Nephron (organoid): ENCODE measurements around the gene KIF22.
"Not testable (repeated sequence)": the region's sequence is repeated elsewhere in the genome, so short reads cannot be mapped to it uniquely, and the experiment has no call there.

Source experiments
- H3K27ac Mint-ChIP-seq, 3 experiments: 2 replicates each; pipeline ENCODE4 v1.8.0; 2020; ENCODE audit warnings: mixed read lengths in 3 of 3, mild to moderate bottlenecking in 2 of 3, moderate library complexity in 1 of 3
- H3K27me3 Mint-ChIP-seq: 2 replicates; pipeline ENCODE4 v1.8.0; 2021; ENCODE audit warnings: low read depth, mild to moderate bottlenecking, moderate library complexity, mixed read lengths
- H3K36me3 Mint-ChIP-seq: 2 replicates; pipeline ENCODE4 v1.8.0; 2020; ENCODE audit warnings: low read depth, mixed read lengths
- H3K4me1 Mint-ChIP-seq: 2 replicates; pipeline ENCODE4 v1.8.0; 2020; ENCODE audit warnings: mixed read lengths
- H3K4me3 Mint-ChIP-seq, 3 experiments: 2 replicates each; pipeline ENCODE4 v1.8.0; 2020; ENCODE audit warnings: mild to moderate bottlenecking in 3 of 3, mixed read lengths in 3 of 3, moderate library complexity in 2 of 3
- H3K9me3 Mint-ChIP-seq: 2 replicates; pipeline ENCODE4 v1.8.0; 2020; ENCODE audit warnings: mixed read lengths
- CTCF ChIP-seq, 3 experiments: fragments of 200-600 bp; sonication (generic); IDR thresholded peaks; one replicate each; pipeline ENCODE4 v1.5.0; 2021; ENCODE audit warnings: antibody characterized with exemption in 3 of 3; ENCODE audit not compliant: unreplicated experiment in 3 of 3

The KIF22 gene

GRCh38 chr16:29765167-29766032, 25.2 kb upstream of the KIF22 start:
- Mint-ChIP-seq H3K36me3 (no peaks in the 10 kb centered on the region), H3K27me3 (peaks cover 5% of the 10 kb centered on the region), H3K9me3 (no peaks in the 10 kb centered on the region), H3K4me1 (no peaks in the 10 kb centered on the region), H3K4me3 (no peak overlapping the region), H3K27ac (no peak overlapping the region)
- no peak for TF ChIP-seq CTCF (IDR thresholded peaks at IDR 0.05; ENCODE audit: unreplicated experiment in 3 of 3)

DNA sequence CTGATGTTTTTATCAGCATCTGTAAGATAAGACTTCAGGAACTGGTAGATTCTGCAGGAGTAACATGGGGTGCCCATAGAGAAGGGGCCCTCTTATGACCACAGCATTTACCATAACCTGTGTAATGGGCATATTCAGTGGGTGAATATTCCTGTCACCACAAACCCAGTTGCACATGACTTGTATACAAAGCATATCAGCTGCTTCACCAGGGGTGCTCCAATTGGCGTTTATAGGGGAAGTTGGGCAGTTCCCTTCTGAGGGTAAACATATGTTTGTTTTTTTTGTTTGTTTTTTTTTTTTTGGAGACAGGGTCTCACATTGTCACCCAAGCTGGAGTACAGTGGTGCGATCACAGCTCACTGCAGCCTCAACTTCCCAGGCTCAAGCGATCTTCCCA, 24.0 kb upstream of the KIF22 start:
- TF ChIP-seq CTCF (IDR thresholded peaks at IDR 0.05; ENCODE audit: unreplicated experiment in 3 of 3): no peak
- H3K4me1 Mint-ChIP-seq: no peaks in the 10 kb centered on the region
- H3K27me3 Mint-ChIP-seq: peaks cover 5% of the 10 kb centered on the region
- H3K4me3 Mint-ChIP-seq: no peak overlapping the region
- H3K9me3 Mint-ChIP-seq: no peaks in the 10 kb centered on the region
- no peak overlapping the region for H3K27ac Mint-ChIP-seq
- H3K36me3 Mint-ChIP-seq: no peaks in the 10 kb centered on the region

DNA sequence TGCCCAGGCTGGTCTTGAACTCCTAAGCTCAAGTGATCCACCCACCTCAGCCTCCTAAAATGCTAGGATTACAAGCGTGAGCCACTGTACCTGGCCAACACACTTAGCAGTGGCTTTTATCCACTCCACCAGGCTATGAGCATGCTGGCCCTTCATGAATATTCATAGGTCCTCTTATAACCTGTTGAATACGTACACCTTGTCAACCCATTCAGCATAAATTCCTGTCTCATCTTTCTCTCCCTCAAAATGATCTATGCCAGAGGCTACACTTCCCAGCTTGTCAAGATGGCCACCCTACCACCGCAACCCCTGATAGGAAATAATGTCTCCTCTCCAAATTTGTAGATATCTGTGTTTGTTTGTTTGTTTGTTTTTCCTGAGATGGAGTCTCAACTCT, 23.5 kb upstream of the KIF22 start:
- no peak for TF ChIP-seq CTCF (IDR thresholded peaks at IDR 0.05; ENCODE audit: unreplicated experiment in 3 of 3)
- Mint-ChIP-seq H3K27ac (no peak overlapping the region), H3K9me3 (no peaks in the 10 kb centered on the region), H3K4me1 (no peaks in the 10 kb centered on the region), H3K27me3 (peaks cover 5% of the 10 kb centered on the region), H3K4me3 (no peak overlapping the region), H3K36me3 (no peaks in the 10 kb centered on the region)

GRCh38 chr16:29769507-29769906, 21.0 kb upstream of the KIF22 start:
- Mint-ChIP-seq H3K9me3 (no peaks in the 10 kb centered on the region), H3K4me1 (no peaks in the 10 kb centered on the region), H3K27me3 (peaks cover 5% of the 10 kb centered on the region), H3K27ac (no peak overlapping the region), H3K36me3 (no peaks in the 10 kb centered on the region), H3K4me3 (no peak overlapping the region)
- TF ChIP-seq CTCF (IDR thresholded peaks at IDR 0.05; ENCODE audit: unreplicated experiment in 3 of 3): no peak

DNA sequence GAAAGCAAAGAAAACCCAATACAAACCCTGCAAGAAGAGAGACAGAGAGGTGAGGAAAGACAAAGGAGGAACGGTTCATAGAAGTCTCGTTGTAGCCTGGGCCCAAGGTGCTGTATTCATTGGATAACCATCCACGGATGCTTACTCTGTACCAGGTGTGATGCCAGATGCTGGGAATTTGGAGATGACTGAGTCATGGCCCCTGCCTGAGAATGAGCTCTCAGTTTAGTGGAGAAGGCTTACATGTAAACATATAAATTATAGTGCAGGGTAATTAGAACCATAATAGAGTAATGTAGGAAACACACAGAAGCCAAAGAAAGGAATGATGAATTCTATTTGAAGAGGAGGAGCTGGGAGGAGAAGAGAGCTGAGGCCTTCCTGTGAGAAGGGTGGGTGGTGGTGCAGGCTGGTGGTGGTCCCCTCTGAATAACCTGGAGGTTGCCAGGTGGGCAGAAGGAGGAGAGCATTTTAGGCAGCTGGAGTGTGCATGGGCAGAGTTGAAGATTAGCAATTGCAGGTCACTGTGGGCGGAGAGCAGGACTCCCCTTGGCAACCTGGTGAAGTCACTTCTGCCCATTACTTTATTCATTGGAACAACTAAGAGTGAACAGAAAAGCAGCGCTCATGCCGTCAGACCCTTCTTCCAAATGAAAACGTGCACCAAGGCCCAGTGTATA, 20.2 kb upstream of the KIF22 start:
- Mint-ChIP-seq H3K36me3 (no peaks in the 10 kb centered on the region), H3K4me1 (no peaks in the 10 kb centered on the region)
- TF ChIP-seq CTCF (IDR thresholded peaks at IDR 0.05; ENCODE audit: unreplicated experiment in 3 of 3): no peak

DNA sequence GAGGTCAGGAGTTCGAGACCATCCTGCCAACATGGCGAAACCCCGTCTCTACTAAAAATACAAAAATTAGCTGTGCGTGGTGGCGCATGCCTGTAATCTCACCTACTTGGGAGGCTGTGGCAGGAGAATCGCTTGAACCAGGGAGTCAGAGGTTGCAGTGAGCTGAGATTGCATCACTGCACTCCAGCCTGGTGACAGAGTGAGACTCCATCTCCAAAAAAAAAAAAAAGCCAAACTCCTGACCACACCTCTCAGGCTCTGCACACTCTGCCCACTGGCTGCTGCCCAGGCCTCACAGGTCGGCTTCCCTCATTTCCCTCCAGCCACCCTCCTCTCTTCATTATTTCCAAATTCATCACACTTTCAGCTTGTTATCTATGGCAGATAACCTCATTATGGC, 18.2 kb upstream of the KIF22 start:
- not testable (repeated sequence) for H3K27ac Mint-ChIP-seq, H3K9me3 Mint-ChIP-seq, H3K27me3 Mint-ChIP-seq, H3K4me1 Mint-ChIP-seq, H3K36me3 Mint-ChIP-seq, H3K4me3 Mint-ChIP-seq

More for the DNA sequence above, 20.2 kb upstream of the KIF22 start:
- Mint-ChIP-seq H3K27ac (no peak overlapping the region), H3K4me3 (no peak overlapping the region), H3K27me3 (peaks cover 5% of the 10 kb centered on the region), H3K9me3 (no peaks in the 10 kb centered on the region)
